GM18951 (cell line): ENCODE data around the gene SNX8.
"Not testable (repeated sequence)": the region's sequence is repeated elsewhere in the genome, so short reads cannot be mapped to it uniquely, and the experiment has no call there.

Experiments
- POLR2A ChIP-seq: IDR thresholded peaks from 4 replicates; pipeline ENCODE4 v1.6.1; 2011; ENCODE audit warnings: mild to moderate bottlenecking; ENCODE audit not compliant: insufficient read length, insufficient read depth; ENCODE audit errors: extremely low read depth
- in situ Hi-C: fragments of 300-500 bp; cut with MboI; formaldehyde crosslinking; loops from one replicate; pipeline ENCODE4 v1.12.0; 2022; ENCODE audit warnings: low sequenced_read_pairs, mixed read lengths, inconsistent platforms; ENCODE audit not compliant: unreplicated experiment

Gene SNX8

GRCh38 chr7:2316578-2316977 lies 2.3 kb upstream of the SNX8 start:
- in situ Hi-C loops, result no loop called here
- no peak for TF ChIP-seq POLR2A

DNA sequence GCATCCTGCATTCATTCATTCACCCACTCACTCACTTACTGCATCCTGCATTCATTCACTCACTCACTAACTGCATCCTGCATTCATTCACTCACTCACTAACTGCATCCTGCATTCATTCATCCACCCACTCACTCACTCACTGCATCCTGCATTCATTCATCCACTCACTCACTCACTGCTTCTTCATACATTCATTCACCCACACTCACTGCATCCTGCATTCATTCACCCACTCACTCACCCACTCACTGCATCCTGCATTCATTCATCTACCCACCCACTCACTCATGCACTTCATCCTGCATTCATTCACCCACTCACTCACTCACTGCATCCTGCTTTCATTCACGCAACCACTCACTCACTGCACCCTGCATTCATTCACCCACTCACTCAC lies 1.5 kb upstream of the SNX8 start:
- no peak for TF ChIP-seq POLR2A

DNA sequence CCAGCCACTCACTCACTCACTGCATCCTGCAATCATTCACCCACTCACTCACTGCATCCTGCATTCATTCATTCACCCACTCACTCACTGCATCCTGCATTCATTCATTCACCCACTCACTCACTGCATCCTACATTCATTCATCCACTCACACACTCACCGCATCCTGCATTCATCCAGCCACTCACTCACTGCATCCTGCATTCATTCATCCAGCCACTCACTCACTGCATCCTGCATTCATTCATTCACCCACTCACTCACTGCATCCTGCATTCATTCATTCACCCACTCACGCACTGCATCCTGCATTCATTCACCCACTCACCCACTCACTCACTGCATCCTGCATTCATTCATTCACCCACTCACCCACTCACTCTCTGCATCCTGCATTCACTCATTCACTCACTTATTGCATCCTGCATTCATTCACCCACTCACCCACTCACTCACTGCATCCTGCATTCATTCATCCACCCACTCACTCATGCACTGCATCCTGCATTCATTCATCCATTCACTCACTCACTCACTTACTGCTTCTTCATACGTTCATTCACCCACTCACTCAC lies 802 bp upstream of the SNX8 start:
- in situ Hi-C loops, result not testable (repeated sequence)

More for the DNA sequence above, 1.5 kb upstream of the SNX8 start:
- in situ Hi-C loops, result no loop called here

- TF ChIP-seq POLR2A, result no peak
- in situ Hi-C loops, result no loop called here
These were observed 612 bp downstream of the SNX8 start for GRCh38 chr7:2313450-2314208.

DNA sequence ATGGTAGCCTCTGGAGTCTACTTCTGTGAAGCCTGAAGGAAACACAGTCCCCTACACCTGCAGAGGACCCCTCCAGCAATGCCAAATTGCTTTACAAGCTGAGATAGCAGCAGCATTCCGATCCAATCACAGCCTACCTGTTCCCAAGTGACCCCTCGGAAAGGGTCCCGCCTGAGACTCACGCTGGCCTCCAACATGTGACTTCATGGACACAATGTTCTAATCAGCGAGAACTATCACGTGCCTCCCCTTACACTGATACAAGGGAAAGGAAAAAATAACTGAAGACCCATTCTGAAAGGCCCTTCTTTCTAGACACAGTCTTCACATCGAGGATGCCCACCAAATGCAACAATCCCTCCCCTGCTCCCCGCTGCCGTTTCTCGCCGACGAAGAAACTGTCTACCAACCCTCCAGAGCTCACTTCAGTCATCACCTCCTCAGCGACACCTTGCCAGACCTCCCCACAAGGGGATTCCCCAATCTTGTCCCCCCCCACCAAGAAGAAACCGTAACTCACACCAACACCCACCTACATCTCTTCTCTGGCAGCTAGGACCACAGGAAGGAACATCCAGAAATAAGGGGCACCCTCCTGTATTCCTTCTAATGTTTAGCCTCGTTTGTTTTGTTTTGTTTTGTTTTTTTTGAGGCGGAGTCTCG lies 1.8 kb downstream of the SNX8 start:
- no peak for TF ChIP-seq POLR2A
- in situ Hi-C loops, result no loop called here

GRCh38 chr7:2309889-2310331 lies 4.3 kb downstream of the SNX8 start:
- TF ChIP-seq POLR2A, result no peak

GRCh38 chr7:2307690-2308107 lies 6.5 kb downstream of the SNX8 start:
- in situ Hi-C loops, result no loop called here
- peak; percentile 33 for TF ChIP-seq POLR2A

More at GRCh38 chr7:2309889-2310331, 4.3 kb downstream of the SNX8 start:
- in situ Hi-C loops, result no loop called here

GRCh38 chr7:2306688-2307087 lies 7.6 kb downstream of the SNX8 start:
- in situ Hi-C loops, result no loop called here
- no peak for TF ChIP-seq POLR2A

- in situ Hi-C loops, result not testable (repeated sequence)
These were observed 9.0 kb downstream of the SNX8 start for GRCh38 chr7:2305258-2305657.

DNA sequence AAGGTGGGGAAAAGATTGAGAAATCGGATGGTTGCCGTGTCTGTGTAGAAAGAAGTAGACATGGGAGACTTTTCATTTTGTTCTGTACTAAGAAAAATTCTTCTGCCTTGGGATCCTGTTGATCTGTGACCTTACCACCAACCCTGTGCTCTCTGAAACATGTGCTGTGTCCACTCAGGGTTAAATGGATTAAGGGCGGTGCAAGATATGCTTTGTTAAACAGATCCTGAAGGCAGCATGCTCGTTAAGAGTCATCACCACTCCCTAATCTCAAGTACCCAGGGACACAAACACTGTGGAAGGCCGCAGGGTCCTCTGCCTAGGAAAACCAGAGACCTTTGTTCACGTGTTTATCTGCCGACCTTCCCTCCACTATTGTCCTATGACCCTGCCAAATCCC lies 10.7 kb downstream of the SNX8 start:
- in situ Hi-C loops, result not testable (repeated sequence)

GRCh38 chr7:2302743-2303397 lies 11.4 kb downstream of the SNX8 start:
- in situ Hi-C loops, result not testable (repeated sequence)

DNA sequence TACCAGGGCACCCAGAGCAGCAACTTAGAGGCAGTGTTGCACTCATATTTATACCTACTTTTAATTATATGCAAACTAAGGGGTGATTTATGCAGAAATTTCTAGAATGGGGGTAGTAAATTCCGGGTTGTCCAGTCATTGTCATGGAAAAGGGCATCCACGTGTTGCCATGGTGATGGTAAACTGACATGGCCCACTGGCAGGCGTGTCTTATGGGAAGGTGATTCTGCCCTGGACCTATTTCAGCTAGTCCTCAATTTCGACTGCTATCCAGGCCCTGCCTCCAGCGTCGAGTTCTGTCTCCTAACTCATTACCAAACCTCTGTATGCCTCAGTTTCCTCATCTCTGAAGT lies 12.8 kb downstream of the SNX8 start:
- TF ChIP-seq POLR2A, result no peak
- in situ Hi-C loops, result no loop called here

GRCh38 chr7:2299870-2300512 lies 14.2 kb downstream of the SNX8 start:
- in situ Hi-C loops, result no loop called here
- TF ChIP-seq POLR2A, result no peak
